Measurements from ENCODE around the gene POFUT1. TPM values are rescaled to one million over a fixed set of nuclear protein-coding genes. Genes with fewer than 3 reads are reported as not detected.

The POFUT1 gene
- total and polyA plus RNA-seq, 9 of the 15 experiments (the other 6 are each of a cell fraction or from before 2014, with no cell fraction given) = 3.5 to 44.7 (median 23.5) TPM

DNA sequence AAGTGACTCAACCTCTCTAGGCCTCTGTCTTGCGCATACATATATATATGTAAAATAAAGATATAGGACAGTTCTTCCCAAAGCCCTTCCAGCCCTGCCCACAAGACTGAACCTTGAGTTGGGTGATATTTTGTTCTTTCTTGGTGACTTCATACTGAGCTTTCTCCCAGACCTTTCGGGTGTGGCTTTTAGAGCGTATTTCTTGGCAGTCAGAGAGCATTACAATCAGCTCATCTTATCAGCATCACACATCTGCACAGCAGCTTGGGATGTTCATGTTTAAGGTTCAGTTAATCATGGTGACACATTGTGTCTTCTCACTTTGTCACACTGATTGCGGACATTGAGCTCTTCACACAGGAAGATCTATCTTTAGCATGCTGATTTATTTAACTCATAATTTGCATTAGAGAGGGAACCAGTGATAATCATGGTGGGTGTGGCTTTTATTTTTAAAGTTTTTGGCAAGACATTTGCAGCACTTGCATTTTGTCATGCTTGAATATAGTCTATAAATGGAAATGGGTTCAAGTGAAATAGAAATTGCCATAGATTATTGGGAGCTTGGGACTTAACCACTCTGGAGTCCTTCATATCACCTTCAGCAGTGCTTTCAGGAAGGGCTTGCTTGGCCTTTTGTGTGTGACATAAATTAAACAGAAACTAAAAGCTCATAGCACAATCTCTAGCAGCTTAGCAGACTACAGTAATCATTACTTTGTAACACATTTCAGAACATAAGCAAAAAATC lies 78.1 kb downstream of the POFUT1 start (continued):
- TF ChIP-seq, protein P1, sequence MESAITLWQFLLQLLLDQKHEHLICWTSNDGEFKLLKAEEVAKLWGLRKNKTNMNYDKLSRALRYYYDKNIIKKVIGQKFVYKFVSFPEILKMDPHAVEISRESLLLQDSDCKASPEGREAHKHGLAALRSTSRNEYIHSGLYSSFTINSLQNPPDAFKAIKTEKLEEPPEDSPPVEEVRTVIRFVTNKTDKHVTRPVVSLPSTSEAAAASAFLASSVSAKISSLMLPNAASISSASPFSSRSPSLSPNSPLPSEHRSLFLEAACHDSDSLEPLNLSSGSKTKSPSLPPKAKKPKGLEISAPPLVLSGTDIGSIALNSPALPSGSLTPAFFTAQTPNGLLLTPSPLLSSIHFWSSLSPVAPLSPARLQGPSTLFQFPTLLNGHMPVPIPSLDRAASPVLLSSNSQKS (CRISPR knock-in tag; IDR thresholded peaks at IDR 0.05) = no peak
- TF ChIP-seq MCM3 (IDR thresholded peaks at IDR 0.05) = no peak
- TF ChIP-seq ZNF212 (CRISPR knock-in tag; IDR thresholded peaks at IDR 0.05) = no peak
- no peak for TF ChIP-seq ZNF707 (CRISPR knock-in tag; conservative IDR thresholded peaks at IDR 0.05)
- TF ChIP-seq POLR3A (IDR thresholded peaks at IDR 0.05; ENCODE audit: borderline replicate concordance, extremely low read depth, insufficient read depth, insufficient read length) = no peak
- TF ChIP-seq NR1H2 (CRISPR knock-in tag; IDR thresholded peaks at IDR 0.05) = no peak
- peak; percentile 81 for TF ChIP-seq CREM (IDR thresholded peaks at IDR 0.05; ENCODE audit: low read depth)
- no peak for TF ChIP-seq ZNF384 (IDR thresholded peaks at IDR 0.05; ENCODE audit: low read depth, low read length)
- no peak for TF ChIP-seq CBX5 (IDR thresholded peaks at IDR 0.05; ENCODE audit: borderline replicate concordance, low read depth)
- TF ChIP-seq NONO (IDR thresholded peaks at IDR 0.05; ENCODE audit: low read depth in 2 of 2, low read length in 1 of 2) = peak in 1 of 2 experiments; percentile 80; a peak in 1 of 4 replicates
- peak; percentile 66; the same call in 1 of the 2 replicates for TF ChIP-seq MYNN (IDR thresholded peaks at IDR 0.05)
- no peak for TF ChIP-seq MYNN (CRISPR knock-in tag; IDR thresholded peaks at IDR 0.05)
- peak; percentile 94 for TF ChIP-seq CBFA2T2 (conservative IDR thresholded peaks at IDR 0.05)
- no peak for TF ChIP-seq CHD4 (IDR thresholded peaks at IDR 0.05; ENCODE audit: insufficient read depth, insufficient replicate concordance, low read depth, low read length, poor library complexity, severe bottlenecking)
- TF ChIP-seq DACH1 (IDR thresholded peaks at IDR 0.05; ENCODE audit: partially characterized antibody) = peak; percentile 39
- TF ChIP-seq, protein P2, sequence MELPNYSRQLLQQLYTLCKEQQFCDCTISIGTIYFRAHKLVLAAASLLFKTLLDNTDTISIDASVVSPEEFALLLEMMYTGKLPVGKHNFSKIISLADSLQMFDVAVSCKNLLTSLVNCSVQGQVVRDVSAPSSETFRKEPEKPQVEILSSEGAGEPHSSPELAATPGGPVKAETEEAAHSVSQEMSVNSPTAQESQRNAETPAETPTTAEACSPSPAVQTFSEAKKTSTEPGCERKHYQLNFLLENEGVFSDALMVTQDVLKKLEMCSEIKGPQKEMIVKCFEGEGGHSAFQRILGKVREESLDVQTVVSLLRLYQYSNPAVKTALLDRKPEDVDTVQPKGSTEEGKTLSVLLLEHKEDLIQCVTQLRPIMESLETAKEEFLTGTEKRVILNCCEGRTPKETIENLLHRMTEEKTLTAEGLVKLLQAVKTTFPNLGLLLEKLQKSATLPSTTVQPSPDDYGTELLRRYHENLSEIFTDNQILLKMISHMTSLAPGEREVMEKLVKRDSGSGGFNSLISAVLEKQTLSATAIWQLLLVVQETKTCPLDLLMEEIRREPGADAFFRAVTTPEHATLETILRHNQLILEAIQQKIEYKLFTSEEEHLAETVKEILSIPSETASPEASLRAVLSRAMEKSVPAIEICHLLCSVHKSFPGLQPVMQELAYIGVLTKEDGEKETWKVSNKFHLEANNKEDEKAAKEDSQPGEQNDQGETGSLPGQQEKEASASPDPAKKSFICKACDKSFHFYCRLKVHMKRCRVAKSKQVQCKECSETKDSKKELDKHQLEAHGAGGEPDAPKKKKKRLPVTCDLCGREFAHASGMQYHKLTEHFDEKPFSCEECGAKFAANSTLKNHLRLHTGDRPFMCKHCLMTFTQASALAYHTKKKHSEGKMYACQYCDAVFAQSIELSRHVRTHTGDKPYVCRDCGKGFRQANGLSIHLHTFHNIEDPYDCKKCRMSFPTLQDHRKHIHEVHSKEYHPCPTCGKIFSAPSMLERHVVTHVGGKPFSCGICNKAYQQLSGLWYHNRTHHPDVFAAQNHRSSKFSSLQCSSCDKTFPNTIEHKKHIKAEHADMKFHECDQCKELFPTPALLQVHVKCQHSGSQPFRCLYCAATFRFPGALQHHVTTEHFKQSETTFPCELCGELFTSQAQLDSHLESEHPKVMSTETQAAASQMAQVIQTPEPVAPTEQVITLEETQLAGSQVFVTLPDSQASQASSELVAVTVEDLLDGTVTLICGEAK (IDR thresholded peaks at IDR 0.05) = peak; percentile 64
- TF ChIP-seq, protein P2 (CRISPR knock-in tag; IDR thresholded peaks at IDR 0.05) = no peak
- peak; percentile 95 for TF ChIP-seq PML (IDR thresholded peaks at IDR 0.05; ENCODE audit: low read length)

All from K562 (cell line).